Measurements from ENCODE around the gene DNAH11. TPM values are rescaled to one million over a fixed set of nuclear protein-coding genes. Genes with fewer than 3 reads are reported as not detected.

DNAH11 gene
- total and polyA plus RNA-seq, 4 donors: 0.05 to 0.50 (median 0.11) TPM

GRCh38 chr7:21819048-21819447 lies 276.2 kb downstream of the DNAH11 start:
- WGBS: 84% methylated on average over 3 of the region's 3 CpGs
- no peak overlapping the region for H3K9ac ChIP-seq (ENCODE audit: low read depth in 1 of 2, low read length in 2 of 2)
- no peaks in the 10 kb centered on the region for H3K36me3 ChIP-seq (ENCODE audit: control insufficient read depth in 4 of 4, insufficient read depth in 3 of 4, low read depth in 1 of 4, low read length in 3 of 4)
- no peak overlapping the region for H3K27ac ChIP-seq (ENCODE audit: low read depth in 1 of 2, low read length in 2 of 2)
- TF ChIP-seq ZBTB33 (IDR thresholded peaks at IDR 0.05) (no peak), JUND (IDR thresholded peaks at IDR 0.05) (no peak), CTCF (IDR thresholded peaks at IDR 0.05; ENCODE audit: low read depth, low read length, missing input control) (no peak), ATF3 (IDR thresholded peaks at IDR 0.05) (no peak), RXRA (IDR thresholded peaks at IDR 0.05) (no peak), RAD21 (IDR thresholded peaks at IDR 0.05) (no peak), NR2F2 (IDR thresholded peaks at IDR 0.05) (no peak), TAF1 (conservative IDR thresholded peaks at IDR 0.05) (no peak), MAX (IDR thresholded peaks at IDR 0.05) (no peak), GABPA (IDR thresholded peaks at IDR 0.05 in 1 of 2, conservative IDR thresholded peaks at IDR 0.05 in 1 of 2) (no peak), EGR1 (IDR thresholded peaks at IDR 0.05; ENCODE audit: low read depth in 2 of 2) (no peak), HNF4A (conservative IDR thresholded peaks at IDR 0.05) (no peak), FOXA1 (IDR thresholded peaks at IDR 0.05) (no peak), HNF4G (IDR thresholded peaks at IDR 0.05) (no peak)
- no peaks in the 10 kb centered on the region for H3K9me3 ChIP-seq (ENCODE audit: control insufficient read depth in 4 of 4, low read length in 3 of 4)
- no peak for DNase-seq (ENCODE audit: low spot score)
- no peaks in the 10 kb centered on the region for H3K27me3 ChIP-seq (ENCODE audit: control insufficient read depth in 4 of 4, insufficient read depth in 4 of 4, low read length in 3 of 4)
- H3K4me1 ChIP-seq (ENCODE audit: control insufficient read depth in 4 of 4, insufficient read depth in 4 of 4, low read length in 3 of 4): no peaks in the 10 kb centered on the region
- H3K4me3 ChIP-seq (ENCODE audit: low read depth in 1 of 3, low read length in 3 of 3): no peak overlapping the region

- H3K9ac ChIP-seq (ENCODE audit: low read depth in 1 of 2, low read length in 2 of 2): no peak overlapping the region
- no peak for DNase-seq (ENCODE audit: low spot score)
- TF ChIP-seq GABPA (IDR thresholded peaks at IDR 0.05 in 1 of 2, conservative IDR thresholded peaks at IDR 0.05 in 1 of 2): no peak
- no peak for TF ChIP-seq SP1 (IDR thresholded peaks at IDR 0.05)
- no peak for TF ChIP-seq ATF3 (IDR thresholded peaks at IDR 0.05)
- TF ChIP-seq HNF4G (IDR thresholded peaks at IDR 0.05): no peak
- no peak for TF ChIP-seq HNF4A (conservative IDR thresholded peaks at IDR 0.05)
- no peak for TF ChIP-seq TAF1 (conservative IDR thresholded peaks at IDR 0.05)
- TF ChIP-seq MAX (IDR thresholded peaks at IDR 0.05): no peak
- no peak for TF ChIP-seq CTCF (IDR thresholded peaks at IDR 0.05; ENCODE audit: low read depth, low read length, missing input control)
- TF ChIP-seq RXRA (IDR thresholded peaks at IDR 0.05): no peak
- no peaks in the 10 kb centered on the region for H3K27me3 ChIP-seq (ENCODE audit: control insufficient read depth in 4 of 4, insufficient read depth in 4 of 4, low read length in 3 of 4)
- H3K4me1 ChIP-seq (ENCODE audit: control insufficient read depth in 4 of 4, insufficient read depth in 4 of 4, low read length in 3 of 4): no peaks in the 10 kb centered on the region
- no peaks in the 10 kb centered on the region for H3K9me3 ChIP-seq (ENCODE audit: control insufficient read depth in 4 of 4, low read length in 3 of 4)
- H3K4me3 ChIP-seq (ENCODE audit: low read depth in 1 of 3, low read length in 3 of 3): no peak overlapping the region
- no peak overlapping the region for H3K27ac ChIP-seq (ENCODE audit: low read depth in 1 of 2, low read length in 2 of 2)
- H3K36me3 ChIP-seq (ENCODE audit: control insufficient read depth in 4 of 4, insufficient read depth in 3 of 4, low read depth in 1 of 4, low read length in 3 of 4): no peaks in the 10 kb centered on the region
- 56% methylated on average over 6 of the region's 6 CpGs for WGBS
These were observed 286.0 kb downstream of the DNAH11 start for GRCh38 chr7:21828841-21829240.

Measured in liver (tissue), 9 donors.